ENCODE results near the gene TAX1BP1.
"Not testable (repeated sequence)": the region's sequence is repeated elsewhere in the genome, so short reads cannot be mapped to it uniquely, and the experiment has no call there.

Gene TAX1BP1

GRCh38 chr7:27737178-27737577, 2.8 kb upstream of the TAX1BP1 start:
- Histone ChIP-seq H3K9me3 (ENCODE audit: control insufficient read depth in 5 of 5, low read length in 5 of 5) (no peaks in the 10 kb centered on the region), H3K36me3 (ENCODE audit: control insufficient read depth in 5 of 5, insufficient read depth in 5 of 5, low read length in 5 of 5) (no peaks in the 10 kb centered on the region), H3K27me3 (ENCODE audit: control insufficient read depth in 5 of 5, insufficient read depth in 4 of 5, low read length in 5 of 5) (no peaks in the 10 kb centered on the region), H3K9ac (ENCODE audit: low read length in 5 of 5) (no peak overlapping the region), H3K4me1 (ENCODE audit: control insufficient read depth in 5 of 5, insufficient read depth in 5 of 5, low read length in 5 of 5) (peaks cover 0 to 18% (median 16%) of the 10 kb centered on the region in 5 donors), H3K4me3 (ENCODE audit: low read depth in 1 of 5, low read length in 5 of 5) (no peak overlapping the region), H3K27ac (ENCODE audit: low read depth, low read length) (no peak overlapping the region)

DNA sequence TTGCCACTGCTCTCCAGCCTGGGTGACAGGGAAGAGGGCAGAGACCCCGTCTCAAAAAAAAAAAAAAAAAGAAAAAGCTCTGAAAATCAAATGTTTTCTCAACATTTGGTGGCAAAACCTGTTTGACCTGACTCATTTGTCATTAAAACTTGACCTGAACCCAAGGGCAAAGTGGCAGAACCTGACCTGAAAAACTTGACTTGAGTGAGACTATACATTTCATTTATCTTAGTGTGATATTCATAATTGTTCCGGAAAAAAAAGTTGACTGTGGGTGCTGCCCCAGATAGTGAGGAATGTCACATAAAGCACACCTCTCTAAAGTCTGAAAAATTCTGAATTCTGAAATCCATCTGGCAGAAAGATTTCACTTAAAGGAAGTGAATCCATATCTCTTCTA, 2.3 kb upstream of the TAX1BP1 start:
- no peak overlapping the region for H3K27ac ChIP-seq (ENCODE audit: low read depth, low read length)
- H3K4me1 ChIP-seq (ENCODE audit: control insufficient read depth in 5 of 5, insufficient read depth in 5 of 5, low read length in 5 of 5), result peaks cover 0 to 18% (median 17%) of the 10 kb centered on the region in 5 donors
- no peaks in the 10 kb centered on the region for H3K9me3 ChIP-seq (ENCODE audit: control insufficient read depth in 5 of 5, low read length in 5 of 5)
- H3K27me3 ChIP-seq (ENCODE audit: control insufficient read depth in 5 of 5, insufficient read depth in 4 of 5, low read length in 5 of 5), result no peaks in the 10 kb centered on the region
- H3K36me3 ChIP-seq (ENCODE audit: control insufficient read depth in 5 of 5, insufficient read depth in 5 of 5, low read length in 5 of 5), result no peaks in the 10 kb centered on the region
- no peak overlapping the region for H3K9ac ChIP-seq (ENCODE audit: low read length in 5 of 5)
- no peak overlapping the region for H3K4me3 ChIP-seq (ENCODE audit: low read depth in 1 of 5, low read length in 5 of 5)

DNA sequence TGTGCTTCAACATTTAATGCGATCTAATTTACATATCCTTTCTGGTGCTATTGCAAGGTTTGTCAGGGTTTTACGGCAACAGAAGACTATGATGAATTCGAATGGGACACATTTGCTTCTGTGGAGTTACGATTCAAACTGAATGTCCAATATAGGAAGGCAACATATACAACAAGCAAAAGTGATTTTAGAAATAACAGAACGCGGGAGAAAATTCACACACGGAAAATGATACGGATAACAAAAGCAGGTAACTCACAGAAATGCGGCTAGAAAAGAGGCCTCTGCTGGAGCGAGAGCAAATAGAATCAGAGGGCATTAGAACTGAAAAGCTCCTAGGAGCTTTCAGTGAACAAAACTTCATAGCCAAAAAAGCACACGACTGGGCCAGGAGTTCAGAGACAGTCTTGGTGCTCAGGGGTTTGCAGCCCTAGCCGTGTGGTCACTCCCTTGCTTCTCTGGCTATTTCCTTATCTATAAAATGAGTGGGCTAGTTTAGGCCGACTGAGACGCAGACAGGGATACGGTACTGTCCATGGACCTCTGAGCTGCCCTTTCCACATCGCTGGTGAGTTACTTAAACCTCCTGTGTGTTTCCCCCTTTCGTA, 557 bp upstream of the TAX1BP1 start:
- no peaks in the 10 kb centered on the region for H3K36me3 ChIP-seq (ENCODE audit: control insufficient read depth in 5 of 5, insufficient read depth in 5 of 5, low read length in 5 of 5)
- peak overlapping the region; percentile 98 for H3K27ac ChIP-seq (ENCODE audit: low read depth, low read length)
- peak overlapping the region; percentile 72 to 99 (median 96) for H3K9ac ChIP-seq (ENCODE audit: low read length in 5 of 5)
- peak overlapping the region; percentile 89 to 100 (median 96) for H3K4me3 ChIP-seq (ENCODE audit: low read depth in 1 of 5, low read length in 5 of 5)
- no peaks in the 10 kb centered on the region for H3K9me3 ChIP-seq (ENCODE audit: control insufficient read depth in 5 of 5, low read length in 5 of 5)
- no peaks in the 10 kb centered on the region for H3K27me3 ChIP-seq (ENCODE audit: control insufficient read depth in 5 of 5, insufficient read depth in 4 of 5, low read length in 5 of 5)
- peaks cover 0 to 21% (median 18%) of the 10 kb centered on the region in 5 donors for H3K4me1 ChIP-seq (ENCODE audit: control insufficient read depth in 5 of 5, insufficient read depth in 5 of 5, low read length in 5 of 5)

DNA sequence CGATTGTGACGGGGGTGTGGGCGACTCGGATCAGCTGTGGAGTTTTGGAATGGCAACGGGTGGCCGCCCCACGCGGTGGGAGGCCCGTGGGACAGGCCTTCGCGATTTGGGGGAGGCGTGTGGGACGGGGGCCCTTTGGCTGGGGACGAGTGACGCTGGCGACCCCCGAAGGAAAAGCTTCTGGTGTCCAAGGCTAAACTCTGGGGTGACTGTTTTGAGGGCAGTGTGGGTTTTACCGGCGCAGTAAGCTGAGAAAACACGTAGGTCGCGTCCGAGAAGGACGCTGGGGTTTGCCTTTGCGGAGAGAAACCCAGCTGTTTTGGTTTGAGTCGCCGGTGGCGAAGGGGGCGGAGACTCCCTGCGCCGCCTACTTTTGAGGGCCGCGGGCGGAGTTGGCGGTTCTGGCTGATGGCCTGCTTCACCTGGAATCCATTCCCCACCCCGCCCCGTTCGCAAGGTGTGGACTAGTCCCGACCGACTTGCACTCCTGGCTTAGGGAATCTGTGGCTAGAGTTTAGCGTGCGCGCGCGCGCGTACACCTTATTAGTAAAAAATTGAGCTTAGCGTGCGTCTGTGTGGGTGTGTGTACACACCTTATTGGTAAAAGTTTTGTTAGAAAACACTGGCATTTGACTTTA, 606 bp downstream of the TAX1BP1 start:
- H3K4me3 ChIP-seq (ENCODE audit: low read depth in 1 of 5, low read length in 5 of 5), result peak overlapping the region; percentile 90 to 100 (median 96)
- peak overlapping the region; percentile 66 to 99 (median 98) for H3K9ac ChIP-seq (ENCODE audit: low read length in 5 of 5)
- peak overlapping the region; percentile 98 for H3K27ac ChIP-seq (ENCODE audit: low read depth, low read length)
- H3K36me3 ChIP-seq (ENCODE audit: control insufficient read depth in 5 of 5, insufficient read depth in 5 of 5, low read length in 5 of 5), result no peaks in the 10 kb centered on the region
- H3K9me3 ChIP-seq (ENCODE audit: control insufficient read depth in 5 of 5, low read length in 5 of 5), result no peaks in the 10 kb centered on the region
- H3K27me3 ChIP-seq (ENCODE audit: control insufficient read depth in 5 of 5, insufficient read depth in 4 of 5, low read length in 5 of 5), result no peaks in the 10 kb centered on the region
- peaks cover 2 to 27% (median 23%) of the 10 kb centered on the region in 5 donors for H3K4me1 ChIP-seq (ENCODE audit: control insufficient read depth in 5 of 5, insufficient read depth in 5 of 5, low read length in 5 of 5)

- not testable (repeated sequence) for H3K9ac ChIP-seq (ENCODE audit: low read length in 5 of 5); H3K36me3 ChIP-seq (ENCODE audit: control insufficient read depth in 5 of 5, insufficient read depth in 5 of 5, low read length in 5 of 5); H3K9me3 ChIP-seq (ENCODE audit: control insufficient read depth in 5 of 5, low read length in 5 of 5); H3K27me3 ChIP-seq (ENCODE audit: control insufficient read depth in 5 of 5, insufficient read depth in 4 of 5, low read length in 5 of 5); H3K4me3 ChIP-seq (ENCODE audit: low read depth in 1 of 5, low read length in 5 of 5); H3K27ac ChIP-seq (ENCODE audit: low read depth, low read length)
- peaks cover 2 to 34% (median 24%) of the 10 kb centered on the region in 5 donors for H3K4me1 ChIP-seq (ENCODE audit: control insufficient read depth in 5 of 5, insufficient read depth in 5 of 5, low read length in 5 of 5)
Measured at GRCh38 chr7:27742091-27742710, 2.2 kb downstream of the TAX1BP1 start.

DNA sequence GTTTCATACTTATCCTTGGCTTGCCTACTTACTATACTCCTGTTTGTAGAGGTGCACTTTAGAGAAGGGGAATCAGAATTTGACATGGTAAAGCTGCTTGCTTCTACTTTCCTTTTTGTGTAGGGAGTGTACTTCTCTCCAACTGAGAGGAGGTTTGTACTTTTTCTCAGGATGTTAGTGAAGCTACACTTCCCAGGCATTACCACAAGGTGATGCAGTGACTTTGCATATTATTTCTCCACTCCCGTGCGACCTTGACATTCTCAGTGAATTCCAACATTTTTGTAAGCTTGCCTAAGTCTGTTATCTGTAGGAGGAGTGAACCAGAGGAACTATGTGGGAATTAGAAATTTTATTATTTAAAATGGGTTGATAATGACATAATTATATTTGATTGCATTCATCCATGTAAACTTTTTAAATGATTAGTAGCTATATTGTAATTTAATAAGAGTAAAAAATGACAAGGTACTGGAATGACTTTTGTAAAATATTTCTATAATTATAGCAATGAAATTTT, 5.2 kb downstream of the TAX1BP1 start:
- H3K36me3 ChIP-seq (ENCODE audit: control insufficient read depth in 5 of 5, insufficient read depth in 5 of 5, low read length in 5 of 5), result peaks cover 3 to 14% (median 5%) of the 10 kb centered on the region in 5 donors
- peak overlapping the region in 1 of 5 donors; percentile 24 for H3K9ac ChIP-seq (ENCODE audit: low read length in 5 of 5)
- H3K27ac ChIP-seq (ENCODE audit: low read depth, low read length), result no peak overlapping the region
- H3K27me3 ChIP-seq (ENCODE audit: control insufficient read depth in 5 of 5, insufficient read depth in 4 of 5, low read length in 5 of 5), result no peaks in the 10 kb centered on the region
- H3K9me3 ChIP-seq (ENCODE audit: control insufficient read depth in 5 of 5, low read length in 5 of 5), result no peaks in the 10 kb centered on the region
- H3K4me1 ChIP-seq (ENCODE audit: control insufficient read depth in 5 of 5, insufficient read depth in 5 of 5, low read length in 5 of 5), result peaks cover 2 to 31% (median 21%) of the 10 kb centered on the region in 5 donors
- H3K4me3 ChIP-seq (ENCODE audit: low read depth in 1 of 5, low read length in 5 of 5), result no peak overlapping the region

GRCh38 chr7:27746486-27746885, 6.5 kb downstream of the TAX1BP1 start:
- Histone ChIP-seq H3K9ac (ENCODE audit: low read length in 5 of 5) (peak overlapping the region in 1 of 5 donors; percentile 41), H3K4me1 (ENCODE audit: control insufficient read depth in 5 of 5, insufficient read depth in 5 of 5, low read length in 5 of 5) (peaks cover 2 to 23% (median 13%) of the 10 kb centered on the region in 5 donors), H3K27me3 (ENCODE audit: control insufficient read depth in 5 of 5, insufficient read depth in 4 of 5, low read length in 5 of 5) (no peaks in the 10 kb centered on the region), H3K36me3 (ENCODE audit: control insufficient read depth in 5 of 5, insufficient read depth in 5 of 5, low read length in 5 of 5) (peaks cover 16 to 27% (median 19%) of the 10 kb centered on the region in 5 donors), H3K4me3 (ENCODE audit: low read depth in 1 of 5, low read length in 5 of 5) (no peak overlapping the region), H3K9me3 (ENCODE audit: control insufficient read depth in 5 of 5, low read length in 5 of 5) (no peaks in the 10 kb centered on the region), H3K27ac (ENCODE audit: low read depth, low read length) (no peak overlapping the region)

- Histone ChIP-seq H3K9ac (ENCODE audit: low read length in 5 of 5) (peak overlapping the region in 1 of 5 donors; percentile 41), H3K4me1 (ENCODE audit: control insufficient read depth in 5 of 5, insufficient read depth in 5 of 5, low read length in 5 of 5) (peaks cover 2 to 22% (median 12%) of the 10 kb centered on the region in 5 donors), H3K4me3 (ENCODE audit: low read depth in 1 of 5, low read length in 5 of 5) (no peak overlapping the region), H3K27me3 (ENCODE audit: control insufficient read depth in 5 of 5, insufficient read depth in 4 of 5, low read length in 5 of 5) (no peaks in the 10 kb centered on the region), H3K9me3 (ENCODE audit: control insufficient read depth in 5 of 5, low read length in 5 of 5) (no peaks in the 10 kb centered on the region), H3K36me3 (ENCODE audit: control insufficient read depth in 5 of 5, insufficient read depth in 5 of 5, low read length in 5 of 5) (peaks cover 17 to 29% (median 20%) of the 10 kb centered on the region in 5 donors), H3K27ac (ENCODE audit: low read depth, low read length) (no peak overlapping the region)
Measured at GRCh38 chr7:27746978-27747377, 7.0 kb downstream of the TAX1BP1 start.

- Histone ChIP-seq H3K9ac (ENCODE audit: low read length in 5 of 5) (no peak overlapping the region), H3K4me1 (ENCODE audit: control insufficient read depth in 5 of 5, insufficient read depth in 5 of 5, low read length in 5 of 5) (peaks cover 2 to 22% (median 10%) of the 10 kb centered on the region in 5 donors), H3K9me3 (ENCODE audit: control insufficient read depth in 5 of 5, low read length in 5 of 5) (no peaks in the 10 kb centered on the region)
Measured at GRCh38 chr7:27747589-27748368, 7.8 kb downstream of the TAX1BP1 start.

More at GRCh38 chr7:27747589-27748368, 7.8 kb downstream of the TAX1BP1 start:
- H3K27ac ChIP-seq (ENCODE audit: low read depth, low read length), result no peak overlapping the region
- H3K27me3 ChIP-seq (ENCODE audit: control insufficient read depth in 5 of 5, insufficient read depth in 4 of 5, low read length in 5 of 5), result no peaks in the 10 kb centered on the region
- peaks cover 17 to 36% (median 22%) of the 10 kb centered on the region in 5 donors for H3K36me3 ChIP-seq (ENCODE audit: control insufficient read depth in 5 of 5, insufficient read depth in 5 of 5, low read length in 5 of 5)
- H3K4me3 ChIP-seq (ENCODE audit: low read depth in 1 of 5, low read length in 5 of 5), result no peak overlapping the region

Data from subcutaneous abdominal adipose tissue (tissue), 5 donors.